Neural cell (in vitro differentiated cells): ENCODE data around the gene COPZ2.

Source experiments
- EP300 ChIP-seq: fragments of 450-650 bp; conservative IDR thresholded peaks from 2 replicates; pipeline ENCODE4 v1.6.1; 2014; ENCODE audit warnings: antibody characterized with exemption, mild to moderate bottlenecking, moderate library complexity; ENCODE audit not compliant: poor library complexity, severe bottlenecking
- EZH2 ChIP-seq: fragments of 200-600, 300-800 bp; shearing (Covaris generic), sonication (generic); IDR thresholded peaks from 2 replicates; pipeline ENCODE4 v1.6.1; 2014; ENCODE audit warnings: antibody characterized with exemption, low read length, borderline replicate concordance, mild to moderate bottlenecking; ENCODE audit not compliant: insufficient read depth, poor library complexity, severe bottlenecking
- POLR2AphosphoS5 ChIP-seq: IDR thresholded peaks from 2 replicates; pipeline ENCODE4 v1.6.1; 2012
- TF ChIP-seq, protein P1 (sequence below): fragments of 450-650 bp; IDR thresholded peaks from 2 replicates; pipeline ENCODE4 v1.5.1; 2014; ENCODE audit warnings: antibody characterized with exemption, mild to moderate bottlenecking, moderate library complexity; ENCODE audit not compliant: poor library complexity, severe bottlenecking

DNA sequence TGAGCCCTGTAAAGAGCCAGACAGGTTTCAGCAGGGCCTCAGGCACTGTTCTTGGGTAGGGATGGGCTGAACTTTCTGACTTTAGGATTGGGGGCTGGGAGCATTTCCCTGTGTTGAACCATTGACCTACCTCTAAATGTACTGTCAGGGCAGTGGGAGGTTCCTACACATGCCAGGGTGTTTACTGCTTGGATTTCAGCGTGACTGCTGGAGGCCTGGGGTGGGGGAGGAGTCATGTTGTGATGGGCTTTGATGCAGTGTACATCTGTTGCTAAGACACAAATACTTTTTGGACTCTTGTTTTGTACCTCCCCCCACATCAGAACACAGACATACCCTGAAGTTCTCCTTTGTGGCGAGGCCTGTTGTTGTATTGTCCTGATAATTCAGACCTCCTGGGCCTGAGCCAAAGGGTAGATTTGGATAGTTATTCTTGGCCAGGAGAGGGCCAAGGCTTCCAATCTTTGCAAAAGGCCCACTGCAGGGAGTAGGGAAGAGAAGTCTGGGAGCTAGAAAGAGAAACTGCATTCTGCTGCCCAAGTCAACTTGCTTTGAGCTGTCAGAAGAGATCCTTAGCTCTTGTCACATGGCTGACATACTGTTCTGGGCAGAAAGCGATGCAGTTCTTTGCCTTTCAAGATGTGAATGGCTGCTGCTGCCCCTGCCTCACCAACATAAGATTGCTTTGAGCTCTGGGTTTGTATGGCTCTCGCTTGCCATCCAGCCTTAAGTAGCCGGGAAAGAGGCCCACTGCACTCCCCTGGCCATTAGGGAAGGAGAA is 14.3 kb upstream of the COPZ2 start:
- TF ChIP-seq, protein P1, sequence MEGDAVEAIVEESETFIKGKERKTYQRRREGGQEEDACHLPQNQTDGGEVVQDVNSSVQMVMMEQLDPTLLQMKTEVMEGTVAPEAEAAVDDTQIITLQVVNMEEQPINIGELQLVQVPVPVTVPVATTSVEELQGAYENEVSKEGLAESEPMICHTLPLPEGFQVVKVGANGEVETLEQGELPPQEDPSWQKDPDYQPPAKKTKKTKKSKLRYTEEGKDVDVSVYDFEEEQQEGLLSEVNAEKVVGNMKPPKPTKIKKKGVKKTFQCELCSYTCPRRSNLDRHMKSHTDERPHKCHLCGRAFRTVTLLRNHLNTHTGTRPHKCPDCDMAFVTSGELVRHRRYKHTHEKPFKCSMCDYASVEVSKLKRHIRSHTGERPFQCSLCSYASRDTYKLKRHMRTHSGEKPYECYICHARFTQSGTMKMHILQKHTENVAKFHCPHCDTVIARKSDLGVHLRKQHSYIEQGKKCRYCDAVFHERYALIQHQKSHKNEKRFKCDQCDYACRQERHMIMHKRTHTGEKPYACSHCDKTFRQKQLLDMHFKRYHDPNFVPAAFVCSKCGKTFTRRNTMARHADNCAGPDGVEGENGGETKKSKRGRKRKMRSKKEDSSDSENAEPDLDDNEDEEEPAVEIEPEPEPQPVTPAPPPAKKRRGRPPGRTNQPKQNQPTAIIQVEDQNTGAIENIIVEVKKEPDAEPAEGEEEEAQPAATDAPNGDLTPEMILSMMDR, result no peak
- TF ChIP-seq EP300, result no peak
- TF ChIP-seq POLR2AphosphoS5, result no peak
- TF ChIP-seq EZH2, result no peak
